Stimulated activated CD4-positive, alpha-beta T cell treated with anti-CD3 and anti-CD28 coated beads, Interleukin-4, amount 100 ng/mL, for 1 hour (primary cell): ENCODE data around the gene PMFBP1.

Experiments
- DNase-seq: peaks from one replicate; pipeline ENCODE4 v3.0.0-alpha.2; 2020

The PMFBP1 gene

DNA sequence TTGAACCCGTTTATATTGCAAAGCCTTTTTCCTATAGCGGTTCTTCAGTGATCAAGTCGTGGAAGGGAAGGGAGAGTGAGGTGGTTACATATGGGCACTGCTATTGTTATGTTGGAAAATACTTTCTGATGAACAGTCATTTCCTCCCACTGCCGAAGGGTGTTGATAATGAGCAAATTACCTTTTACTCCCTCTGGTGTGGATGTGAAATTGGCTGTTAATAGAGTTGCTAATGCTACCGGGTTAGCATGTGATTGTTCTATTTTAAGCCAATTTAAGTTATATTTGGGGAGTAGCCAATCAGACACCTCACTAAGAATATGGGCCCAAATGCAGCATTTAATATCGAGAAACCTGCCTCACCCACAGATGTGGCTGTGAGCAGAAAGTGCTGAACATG is 15.6 kb upstream of the PMFBP1 start:
- DNase-seq = no peak

DNA sequence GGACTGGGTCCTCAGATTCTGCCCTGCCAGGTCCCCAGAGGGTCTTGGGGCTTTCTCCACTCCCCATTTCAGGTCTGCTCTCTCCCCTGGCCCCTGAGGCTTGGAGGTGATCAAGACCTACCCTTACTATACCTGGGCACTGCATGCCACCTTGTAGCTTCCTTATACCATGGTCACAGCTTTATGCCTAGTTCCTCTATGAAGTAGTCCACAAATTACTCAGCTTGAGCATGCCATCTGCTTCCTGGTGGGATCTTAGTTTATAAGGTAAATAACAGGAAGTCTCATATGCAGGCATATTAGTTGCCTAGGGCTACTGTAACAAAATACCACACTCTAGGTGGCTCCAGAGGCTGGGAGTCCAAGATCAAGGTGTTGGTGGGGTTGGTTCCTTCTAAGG is 11.0 kb upstream of the PMFBP1 start:
- DNase-seq = no peak

DNA sequence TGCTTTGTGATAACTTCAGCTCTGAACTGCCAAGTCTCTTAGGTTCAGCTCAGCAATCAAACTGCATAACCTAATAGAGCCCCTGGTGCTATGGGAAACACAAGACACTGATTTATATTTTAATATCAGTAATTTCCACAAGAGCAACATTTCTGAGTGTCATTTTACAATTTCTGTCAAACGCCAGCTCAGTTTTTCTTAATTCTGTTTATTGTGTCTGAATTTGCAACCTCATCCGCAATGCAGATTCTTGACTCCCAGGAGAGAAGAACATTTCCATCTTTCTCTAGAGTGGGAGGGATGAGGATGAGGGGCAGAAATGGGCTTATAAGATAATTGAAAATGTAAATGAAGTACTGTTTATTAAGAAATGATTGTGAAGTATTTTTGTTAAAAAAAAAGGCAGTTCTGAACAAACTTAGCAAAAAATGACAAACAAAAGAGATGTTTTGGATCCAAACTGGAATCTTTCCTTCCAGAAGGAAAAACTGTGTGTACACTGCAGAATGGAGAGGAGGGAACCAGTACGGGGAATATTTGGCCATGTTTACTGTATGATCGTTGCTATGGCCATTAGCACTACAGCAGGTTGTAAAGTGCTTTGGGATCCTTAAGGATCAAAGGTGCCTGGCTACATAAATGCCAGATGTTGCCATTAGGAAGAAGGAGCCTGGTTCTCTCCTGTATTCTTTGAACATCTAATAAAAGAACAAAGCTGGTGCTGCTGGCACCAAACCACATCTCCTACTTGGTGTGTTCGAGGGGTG is 7.4 kb upstream of the PMFBP1 start:
- DNase-seq = no peak

DNA sequence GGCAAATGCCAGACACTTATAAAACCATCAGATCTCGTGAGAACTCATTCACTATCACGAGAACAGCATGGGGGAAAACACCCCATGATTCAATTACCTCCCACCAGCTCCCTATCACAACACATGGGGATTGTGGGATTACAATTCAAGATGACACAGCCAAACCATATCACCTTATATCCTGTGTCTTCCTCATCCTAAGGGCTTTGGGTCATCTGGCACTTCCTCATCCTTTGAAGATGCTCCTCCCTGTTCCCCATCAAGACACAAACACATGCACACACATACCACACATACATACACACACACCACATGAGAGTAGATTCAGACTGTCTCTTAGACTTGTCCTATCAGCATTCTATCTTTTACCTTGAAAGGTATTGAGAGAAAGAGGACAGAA is 2.8 kb upstream of the PMFBP1 start:
- no peak for DNase-seq

DNA sequence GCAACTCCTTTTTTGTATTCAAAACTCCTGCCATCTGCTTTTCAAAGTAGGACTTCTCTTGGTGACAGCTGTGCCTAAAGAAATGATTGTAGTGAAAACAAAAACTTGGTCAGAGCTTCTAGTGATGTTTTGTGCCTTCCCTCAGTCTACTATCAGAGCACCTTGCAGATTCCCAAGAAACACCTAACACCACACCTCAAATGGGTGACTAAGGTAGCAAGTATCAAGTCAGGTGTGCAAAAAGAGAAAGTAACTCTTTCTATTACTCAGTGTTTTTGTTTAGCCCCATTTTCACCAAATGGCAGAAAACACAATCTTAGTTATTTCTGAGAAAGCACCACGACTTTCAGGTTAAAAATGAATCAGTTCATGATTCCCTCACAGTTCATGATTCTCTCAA is 2.0 kb upstream of the PMFBP1 start:
- DNase-seq = no peak

DNA sequence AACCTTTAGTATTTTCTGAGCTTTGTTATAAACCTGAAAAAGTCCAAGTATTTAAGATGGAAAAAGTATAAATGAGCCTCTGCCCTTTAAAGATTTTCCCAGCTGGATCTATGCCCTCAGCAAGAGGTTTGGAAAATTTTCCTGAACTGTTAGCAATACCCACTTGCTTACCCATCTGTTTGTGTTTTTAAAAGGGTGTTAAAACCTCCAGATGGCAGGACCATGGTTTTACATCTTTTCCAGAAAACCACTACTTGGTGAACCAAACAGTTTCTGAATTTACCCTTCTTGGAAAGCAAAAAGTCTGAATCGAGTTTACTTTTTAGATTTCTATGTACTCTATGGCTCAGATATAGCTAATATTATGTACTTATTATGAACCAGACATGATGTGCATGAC is 719 bp downstream of the PMFBP1 start:
- no peak for DNase-seq

DNA sequence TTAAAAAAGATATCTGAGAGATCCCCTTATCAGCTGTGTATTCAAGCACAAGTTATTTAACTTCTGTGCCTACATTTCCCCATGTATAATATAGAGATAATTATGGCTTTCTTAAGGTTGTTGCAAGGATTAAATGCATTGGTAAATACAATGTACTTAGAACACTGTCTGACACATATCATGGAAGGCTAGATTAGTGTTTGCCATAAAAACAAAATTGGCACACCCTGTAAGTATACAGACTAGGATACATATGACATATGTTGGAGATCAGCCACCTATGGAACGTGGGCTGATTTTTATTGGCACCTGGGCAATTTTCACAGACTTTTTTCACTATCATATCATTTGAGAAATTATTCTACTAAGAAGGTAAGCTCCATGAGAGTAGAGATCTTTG is 2.2 kb downstream of the PMFBP1 start:
- no peak for DNase-seq

DNA sequence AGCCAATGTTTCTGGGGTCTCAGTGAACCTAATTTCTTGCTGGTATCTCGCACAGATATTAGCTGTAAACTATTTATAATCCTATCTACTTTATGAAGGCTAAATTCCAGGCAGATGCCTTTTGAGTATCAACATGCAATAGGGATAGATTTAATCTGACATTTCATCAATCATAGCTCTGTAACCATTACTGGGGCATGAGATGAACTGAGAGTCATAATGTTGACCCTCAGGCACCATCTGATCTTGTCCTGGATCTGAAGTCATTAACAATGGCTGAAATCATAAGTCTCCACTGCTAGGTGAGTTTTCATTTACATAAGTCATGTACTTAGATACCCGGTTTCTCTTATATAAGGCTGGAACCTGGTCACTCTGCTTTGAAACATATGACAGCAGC is 3.6 kb downstream of the PMFBP1 start:
- DNase-seq = no peak

DNA sequence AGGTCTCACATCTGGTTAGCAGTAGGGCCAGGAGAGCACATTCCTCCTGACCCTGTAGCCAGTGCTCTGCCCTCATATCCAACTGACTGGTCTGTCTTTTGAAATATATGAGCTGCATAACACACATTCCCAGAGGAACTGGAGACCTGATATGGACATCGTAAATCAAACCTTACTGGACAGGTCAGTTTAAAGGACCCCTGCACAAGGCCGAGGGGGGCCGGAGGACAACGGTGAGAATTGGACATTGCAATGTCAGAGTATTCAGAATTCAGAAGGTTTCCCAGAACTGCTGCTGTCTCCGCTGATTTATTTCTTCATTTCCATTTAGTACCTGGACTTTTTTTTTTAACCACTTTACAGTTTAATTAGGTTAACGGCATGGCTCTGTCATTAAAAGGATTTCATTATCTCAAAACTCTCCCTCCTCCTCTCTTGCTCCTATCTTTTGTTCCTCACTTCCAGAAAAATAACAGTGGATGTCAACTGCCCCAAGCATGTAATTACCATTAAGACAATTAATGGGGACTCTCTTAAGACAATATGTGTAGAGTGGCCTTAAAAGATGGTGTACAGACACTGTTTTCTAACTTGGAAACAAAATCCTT is 4.9 kb downstream of the PMFBP1 start:
- no peak for DNase-seq

DNA sequence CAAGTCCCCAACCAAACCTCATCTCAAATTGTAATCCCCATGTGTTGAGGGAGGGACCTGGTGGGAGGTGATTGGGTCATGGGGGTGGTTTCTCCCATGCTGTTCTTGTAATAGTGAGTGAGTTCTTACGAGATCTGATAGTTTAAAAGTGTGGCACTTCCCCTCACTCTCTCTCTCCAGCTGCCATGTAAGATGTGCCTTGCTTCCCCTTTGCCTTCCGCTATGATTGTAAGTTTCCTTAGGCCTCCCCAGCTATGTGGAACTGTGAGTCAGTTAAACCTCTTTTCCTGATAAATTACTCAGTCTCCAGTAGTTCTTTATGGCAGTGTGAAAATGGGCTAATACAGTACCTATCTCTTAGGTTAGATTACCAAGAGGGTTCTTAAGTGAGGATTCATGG is 5.8 kb downstream of the PMFBP1 start:
- no peak for DNase-seq

DNA sequence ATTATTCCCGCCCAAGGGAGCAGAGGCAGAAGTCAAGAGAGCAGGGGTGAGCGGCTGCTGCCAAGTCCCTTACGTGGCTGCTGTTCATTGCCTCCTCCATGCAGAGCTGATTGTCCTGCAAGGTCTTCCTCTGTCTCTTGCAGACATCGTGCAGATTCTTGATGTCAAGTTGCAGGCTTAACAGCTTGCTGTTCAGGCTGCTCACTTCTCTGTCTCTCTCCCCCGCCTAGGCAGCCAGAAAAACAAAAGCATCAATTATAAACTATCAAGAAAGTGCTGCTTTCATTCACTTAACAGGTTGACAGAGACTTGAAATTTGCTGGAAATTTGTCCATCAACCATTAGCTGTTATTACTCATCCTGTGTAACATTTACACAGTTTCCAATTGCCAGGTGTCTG is 7.3 kb downstream of the PMFBP1 start:
- no peak for DNase-seq

DNA sequence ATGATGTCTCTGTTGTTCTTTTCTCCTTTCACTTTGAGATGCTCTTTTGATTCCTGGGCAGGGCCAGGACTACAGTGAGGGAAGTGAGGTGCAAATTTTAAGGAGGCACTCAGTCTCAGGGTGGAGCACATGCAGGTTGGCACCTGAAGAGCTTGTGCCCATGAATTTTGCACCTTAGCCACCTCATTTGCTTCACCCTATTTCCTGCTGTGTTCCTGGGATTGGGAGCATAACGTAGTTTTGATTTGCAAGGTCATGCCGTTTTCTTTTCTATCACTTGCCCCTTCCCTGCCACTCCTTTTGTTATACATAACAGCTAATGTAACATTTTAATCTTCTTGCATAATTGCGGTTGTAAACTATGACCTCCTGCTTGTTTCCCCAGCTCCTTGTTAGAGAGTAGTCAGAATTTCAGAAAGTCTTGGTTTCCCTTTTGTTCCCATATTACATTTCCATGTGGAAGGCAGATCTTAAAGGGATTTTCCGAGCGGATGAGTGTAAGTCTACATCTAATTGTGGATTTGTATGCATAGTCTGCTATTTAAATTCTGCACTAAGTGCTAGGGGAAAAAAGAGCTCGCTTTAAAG is 9.8 kb downstream of the PMFBP1 start:
- no peak for DNase-seq

DNA sequence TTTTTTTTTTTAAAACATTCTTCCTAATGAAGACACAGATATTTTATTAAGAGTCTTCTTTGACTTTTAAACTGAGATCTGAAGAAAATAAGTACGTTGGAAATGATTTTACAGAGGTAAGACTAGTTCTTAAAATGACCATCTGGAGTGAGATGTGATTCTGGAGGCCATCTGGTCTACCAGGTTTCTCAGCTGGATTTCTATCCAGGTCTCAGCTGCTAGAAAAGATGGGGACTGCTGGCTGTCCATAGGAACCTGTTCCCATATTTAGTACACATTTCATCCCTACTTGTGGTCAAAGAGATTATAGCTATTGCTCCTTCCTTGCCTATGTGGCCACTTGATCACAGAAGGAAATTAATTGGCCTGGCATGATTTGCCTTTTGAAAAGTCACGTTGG is 12.2 kb downstream of the PMFBP1 start:
- DNase-seq = no peak

DNA sequence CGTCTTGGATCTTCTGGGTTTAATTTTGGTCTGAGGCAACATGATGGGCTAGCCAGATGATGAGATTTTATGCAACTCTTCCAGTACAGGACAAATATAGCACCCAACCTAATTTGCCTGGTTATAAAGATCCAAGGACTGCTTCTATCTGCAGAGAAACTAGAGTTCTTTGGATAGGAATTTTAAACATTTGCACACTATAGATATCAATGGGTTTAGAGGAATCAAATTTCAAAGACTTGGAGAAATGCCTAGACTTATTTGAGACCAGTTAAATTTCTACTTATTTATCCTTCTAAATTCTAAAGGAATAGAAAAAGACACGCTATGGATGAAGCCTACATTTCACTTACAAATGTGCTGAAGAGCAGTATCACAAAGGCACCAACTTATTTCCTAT is 12.6 kb downstream of the PMFBP1 start:
- no peak for DNase-seq

DNA sequence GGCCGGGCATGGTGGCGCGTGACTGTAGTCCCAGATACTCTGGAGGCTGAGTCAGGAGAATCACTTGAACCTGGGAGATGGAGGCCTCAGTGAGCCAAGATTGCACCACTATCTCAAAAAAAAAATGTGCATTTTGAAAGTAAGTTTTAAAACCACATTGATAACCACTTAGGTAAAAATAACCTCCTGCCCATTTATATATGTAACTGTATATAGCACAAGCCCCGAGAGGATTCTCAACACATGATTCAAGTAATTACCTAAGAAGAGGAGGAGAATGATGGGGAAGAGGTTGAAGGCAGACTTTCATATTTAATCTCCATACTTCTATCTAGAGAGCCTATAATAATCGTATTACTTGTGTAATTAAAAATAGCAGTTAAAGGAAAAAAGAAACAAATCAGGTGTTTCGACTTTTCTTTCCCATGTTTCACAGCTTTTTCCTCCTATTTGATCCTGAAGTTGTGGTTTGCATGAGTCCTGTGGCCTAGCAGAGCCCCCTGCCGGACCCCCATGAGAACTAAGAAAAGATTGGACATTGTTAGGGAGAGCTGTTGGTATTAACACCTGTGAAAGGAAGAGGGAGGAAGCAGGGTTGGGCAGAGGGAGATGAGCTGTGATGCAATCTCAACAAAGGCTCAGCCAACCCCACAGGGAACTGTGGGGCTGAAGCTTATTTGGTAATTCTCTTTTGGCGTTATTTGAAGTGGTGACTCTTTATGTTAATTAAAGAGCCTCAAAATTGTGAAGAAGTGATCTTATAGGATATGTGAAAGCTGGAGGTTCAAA is 22.1 kb downstream of the PMFBP1 start:
- DNase-seq = no peak

DNA sequence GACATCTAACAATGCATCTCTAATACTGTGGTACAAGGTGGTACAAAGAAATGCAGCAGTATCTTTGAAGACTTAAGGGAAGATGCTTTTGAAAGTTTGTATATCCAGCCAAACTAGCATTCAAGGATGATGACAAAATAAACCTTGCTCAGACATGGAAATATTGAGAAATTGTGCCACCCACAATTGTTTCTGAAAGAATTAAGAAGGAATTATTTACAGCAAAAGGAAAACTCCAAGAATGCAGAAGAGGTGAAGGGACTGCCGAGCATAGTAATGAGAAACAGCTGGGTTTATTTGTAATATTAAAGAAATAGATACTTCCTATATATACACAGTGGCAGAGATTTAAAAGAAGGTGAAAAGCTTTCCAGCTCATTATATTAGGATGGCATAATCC is 29.5 kb downstream of the PMFBP1 start:
- DNase-seq = no peak

DNA sequence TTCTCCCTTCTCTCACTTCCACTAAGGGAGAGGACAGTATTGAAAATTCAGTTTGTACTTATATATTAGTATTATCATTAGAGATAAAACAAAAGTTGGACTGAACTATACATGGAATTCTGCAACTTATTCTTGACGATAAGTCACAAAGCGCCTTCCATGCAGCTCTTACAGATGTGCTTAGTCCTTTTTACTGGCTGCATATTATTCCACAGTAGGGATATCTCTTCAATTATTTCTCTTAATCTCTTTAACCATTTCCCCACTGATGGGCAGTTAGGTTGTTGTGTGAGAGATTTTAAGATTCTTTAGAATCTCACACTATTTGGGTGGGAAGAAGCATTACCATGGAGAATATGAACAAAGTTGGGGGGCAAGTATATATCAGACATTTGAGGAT is 32.0 kb downstream of the PMFBP1 start:
- no peak for DNase-seq

DNA sequence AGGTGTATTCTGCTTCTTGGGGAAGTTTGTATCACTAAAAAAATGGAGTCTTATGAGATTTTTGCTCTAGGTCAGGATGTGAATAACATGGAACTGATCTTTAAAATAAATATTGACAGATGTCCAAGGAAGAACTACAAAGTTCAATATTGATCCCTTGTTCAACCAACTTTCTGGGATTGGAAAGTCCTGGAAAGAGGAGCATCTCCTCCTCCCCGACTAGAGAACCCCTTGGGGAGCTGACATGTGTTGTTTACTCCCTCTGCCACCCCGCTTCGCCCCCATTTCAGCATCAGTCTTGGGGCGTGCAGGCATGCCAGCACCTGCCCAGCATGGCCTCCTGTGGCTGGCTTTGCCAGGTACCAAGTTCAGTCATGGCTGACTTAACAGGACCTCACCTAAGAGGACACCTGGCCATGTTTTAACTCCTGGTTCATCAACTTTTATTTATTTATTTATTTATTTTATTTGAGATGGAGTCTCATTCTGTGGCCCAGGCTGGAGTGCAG is 33.8 kb downstream of the PMFBP1 start:
- no peak for DNase-seq

DNA sequence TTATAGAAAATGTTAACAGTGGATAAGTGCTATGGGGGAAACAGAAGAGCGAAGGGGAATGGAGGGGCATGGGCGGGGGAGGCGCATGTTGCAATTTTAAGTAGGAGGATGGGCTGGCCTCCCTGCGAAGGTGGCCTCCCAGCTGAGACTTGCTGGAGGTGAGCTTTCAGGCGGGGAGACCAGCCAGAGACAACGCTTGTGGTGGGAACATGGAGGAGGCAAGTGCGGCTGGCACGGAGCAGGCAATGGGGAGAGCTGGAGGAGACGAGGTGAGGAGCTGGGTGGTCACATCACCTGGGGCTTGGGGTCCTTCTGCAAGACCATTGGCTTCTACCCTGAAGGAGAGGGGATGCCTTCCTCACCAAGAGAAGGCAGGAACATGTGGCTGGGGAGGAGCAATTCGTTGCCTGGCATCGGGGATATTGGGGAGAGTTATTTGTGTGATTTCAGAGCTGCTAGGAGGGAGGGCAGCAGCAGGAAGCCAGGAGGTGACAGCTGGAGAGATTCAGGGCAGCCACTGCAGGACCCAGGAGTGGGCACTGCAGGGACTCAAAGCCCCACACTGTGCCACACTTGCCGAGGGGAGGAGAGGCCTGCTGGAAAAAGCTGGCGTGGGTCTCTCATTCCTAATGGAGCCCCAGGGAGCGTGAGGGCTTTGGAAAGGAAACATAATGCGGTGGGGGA is 34.4 kb downstream of the PMFBP1 start:
- no peak for DNase-seq

DNA sequence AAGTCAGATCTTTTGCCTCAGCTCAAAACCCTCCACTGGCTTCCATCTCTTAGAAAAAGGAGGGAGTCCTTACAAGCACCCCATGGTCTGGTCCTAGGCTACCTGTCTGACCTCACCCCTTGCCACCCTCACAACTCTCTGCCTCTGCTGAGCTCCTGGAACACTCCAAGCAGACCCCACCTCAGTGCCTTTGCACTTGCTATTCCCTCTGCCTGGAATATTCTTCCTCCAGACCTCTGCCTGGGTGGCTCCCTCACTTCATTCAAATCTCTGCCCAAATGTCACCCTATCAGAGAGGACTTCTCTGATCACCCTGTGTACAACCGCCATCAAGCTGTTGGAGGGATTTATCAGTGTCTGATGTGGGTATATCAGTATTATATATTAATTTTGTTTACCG is 37.4 kb downstream of the PMFBP1 start:
- no peak for DNase-seq

DNA sequence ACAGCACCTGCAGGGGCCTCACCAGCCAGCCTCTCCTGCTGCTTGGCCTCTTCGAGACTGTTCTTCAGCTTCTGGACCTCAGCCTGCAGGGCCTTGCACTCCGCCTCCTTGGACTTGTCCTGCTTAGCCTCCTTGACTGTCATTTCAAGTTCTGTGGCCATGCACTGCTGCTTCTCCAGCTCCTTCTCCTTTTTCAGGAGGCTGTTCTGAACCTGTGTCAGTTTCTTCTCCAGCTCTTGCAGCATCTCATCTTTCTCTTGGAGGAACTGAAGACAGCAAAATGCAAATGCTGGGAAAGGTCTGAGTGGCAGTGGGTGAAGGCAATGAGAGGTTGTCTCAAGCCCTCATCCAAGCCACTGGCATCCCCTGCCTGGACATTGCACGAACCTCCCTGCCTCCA is 39.2 kb downstream of the PMFBP1 start:
- no peak for DNase-seq

DNA sequence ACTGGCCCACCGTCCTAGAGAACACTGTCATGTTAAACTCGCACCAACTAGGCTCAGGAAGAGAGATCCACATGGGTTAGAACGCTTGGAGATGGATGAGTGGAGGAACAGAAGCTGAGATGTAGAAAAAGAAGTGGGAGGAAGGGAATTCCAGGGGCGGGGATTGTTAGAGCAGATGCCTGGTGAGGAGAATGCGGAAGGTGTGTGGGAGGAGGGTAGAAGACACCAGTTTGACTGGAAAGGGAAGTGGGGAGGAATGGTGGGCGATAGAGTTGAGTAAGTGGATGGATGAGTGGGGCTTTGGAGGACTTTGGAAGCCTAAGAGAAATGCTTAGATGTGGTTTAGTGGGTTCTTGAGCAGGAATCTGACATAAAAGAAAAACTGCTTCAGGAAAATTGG is 40.9 kb downstream of the PMFBP1 start:
- no peak for DNase-seq
